ENCODE measurements around the gene DGCR2. TPM values are rescaled to one million over a fixed set of nuclear protein-coding genes. Genes with fewer than 3 reads are reported as not detected.

The DGCR2 gene
- total RNA-seq, 1 donor from 2014 or later: 70.6 TPM

DNA sequence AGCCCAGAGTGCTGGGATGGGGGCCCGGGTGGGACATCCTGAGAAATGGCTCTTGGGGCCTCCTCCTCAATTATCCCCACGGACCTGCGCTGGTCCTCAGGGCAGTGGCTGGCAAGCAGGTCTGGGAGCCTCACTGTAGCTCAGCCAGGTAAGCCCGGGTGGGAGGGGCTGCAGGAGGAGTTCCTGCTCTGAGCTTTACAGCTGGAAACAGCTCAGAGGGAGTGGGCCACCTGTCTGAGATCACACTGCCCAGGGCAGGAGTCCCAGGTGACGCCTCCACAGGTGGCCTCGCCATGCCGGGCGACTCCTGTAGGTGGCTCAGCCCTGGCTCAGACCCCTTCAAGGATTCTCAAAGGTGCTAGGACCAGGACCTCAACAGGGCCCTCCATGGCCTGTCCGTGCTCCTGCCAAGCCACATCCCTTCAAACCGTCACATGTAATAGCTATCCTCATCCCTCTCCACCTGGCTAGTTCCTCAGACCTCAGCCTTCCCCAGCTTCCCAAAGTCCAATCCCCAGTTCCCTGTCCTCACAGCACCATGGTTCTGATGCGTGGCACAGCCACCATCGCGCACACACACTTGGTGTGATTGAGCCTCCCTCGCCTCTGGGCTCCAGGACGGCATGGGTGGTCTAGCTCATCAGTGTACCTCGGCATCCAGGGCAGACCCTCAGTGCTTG is 5.3 kb upstream of the DGCR2 start:
- no peak for DNase-seq
- intact Hi-C loops (cut with DNase I): no loop called here
- H3K4me1 ChIP-seq: peaks cover 4% of the 10 kb centered on the region

DNA sequence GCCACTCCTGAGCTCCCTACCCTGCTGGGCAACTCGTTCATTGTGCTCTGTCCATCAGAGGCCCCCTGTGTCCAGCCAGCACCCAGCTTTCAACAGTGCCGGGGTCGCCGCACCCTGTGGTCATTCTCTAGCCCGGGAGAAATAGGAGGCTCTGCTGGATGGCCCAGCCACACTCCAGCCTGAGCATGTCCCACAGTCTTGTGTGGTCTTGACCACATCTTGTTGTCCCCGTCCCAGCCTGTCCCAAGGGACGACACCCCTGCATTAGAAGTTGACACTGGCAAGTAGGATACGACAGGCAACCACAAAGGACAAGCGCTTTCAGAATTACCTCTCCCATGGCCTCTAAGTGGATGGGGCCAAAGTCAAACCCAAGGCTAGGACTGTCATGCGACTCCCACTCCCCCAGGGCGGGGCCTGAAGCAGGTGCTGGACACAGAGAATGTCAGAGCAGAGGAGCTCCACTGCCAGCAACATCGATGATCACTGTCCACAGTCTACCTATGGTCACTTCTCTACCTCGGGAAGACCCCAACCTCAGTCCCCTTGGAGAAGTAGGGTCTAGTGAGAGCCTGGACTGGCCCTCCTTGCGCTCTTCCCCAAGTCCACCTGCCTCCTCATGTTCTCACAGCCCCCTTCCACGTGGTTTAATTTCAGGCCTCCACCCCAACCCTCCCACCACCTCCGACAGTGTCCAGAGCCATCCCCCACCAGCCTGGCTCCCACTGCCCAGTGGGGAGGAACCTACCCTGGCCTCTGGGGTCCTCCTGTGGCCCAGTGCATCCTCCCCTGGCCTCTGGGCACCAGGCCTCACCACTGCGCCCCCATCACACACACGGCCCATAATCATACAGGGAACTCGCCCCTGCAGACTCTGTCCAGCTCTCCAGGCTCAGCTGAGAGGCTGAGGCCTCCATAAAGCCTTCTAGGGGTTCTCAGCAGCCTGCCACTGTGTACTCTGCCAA is 4.4 kb upstream of the DGCR2 start:
- Histone ChIP-seq H3K9me3 (no peaks in the 10 kb centered on the region), H3K4me3 (no peak overlapping the region), H3K36me3 (no peaks in the 10 kb centered on the region), H3K27me3 (no peaks in the 10 kb centered on the region), H3K4me1 (peaks cover 4% of the 10 kb centered on the region), H3K27ac (no peak overlapping the region)
- intact Hi-C loops (cut with DNase I): no loop called here
- TF ChIP-seq, protein P1, sequence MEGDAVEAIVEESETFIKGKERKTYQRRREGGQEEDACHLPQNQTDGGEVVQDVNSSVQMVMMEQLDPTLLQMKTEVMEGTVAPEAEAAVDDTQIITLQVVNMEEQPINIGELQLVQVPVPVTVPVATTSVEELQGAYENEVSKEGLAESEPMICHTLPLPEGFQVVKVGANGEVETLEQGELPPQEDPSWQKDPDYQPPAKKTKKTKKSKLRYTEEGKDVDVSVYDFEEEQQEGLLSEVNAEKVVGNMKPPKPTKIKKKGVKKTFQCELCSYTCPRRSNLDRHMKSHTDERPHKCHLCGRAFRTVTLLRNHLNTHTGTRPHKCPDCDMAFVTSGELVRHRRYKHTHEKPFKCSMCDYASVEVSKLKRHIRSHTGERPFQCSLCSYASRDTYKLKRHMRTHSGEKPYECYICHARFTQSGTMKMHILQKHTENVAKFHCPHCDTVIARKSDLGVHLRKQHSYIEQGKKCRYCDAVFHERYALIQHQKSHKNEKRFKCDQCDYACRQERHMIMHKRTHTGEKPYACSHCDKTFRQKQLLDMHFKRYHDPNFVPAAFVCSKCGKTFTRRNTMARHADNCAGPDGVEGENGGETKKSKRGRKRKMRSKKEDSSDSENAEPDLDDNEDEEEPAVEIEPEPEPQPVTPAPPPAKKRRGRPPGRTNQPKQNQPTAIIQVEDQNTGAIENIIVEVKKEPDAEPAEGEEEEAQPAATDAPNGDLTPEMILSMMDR (IDR thresholded peaks at IDR 0.05): no peak
- DNase-seq: no peak
- ATAC-seq: no peak

More for the DNA sequence above, 5.3 kb upstream of the DGCR2 start:
- Histone ChIP-seq H3K36me3 (peaks cover under 1% of the 10 kb centered on the region), H3K4me3 (no peak overlapping the region), H3K9me3 (no peaks in the 10 kb centered on the region), H3K27ac (no peak overlapping the region), H3K27me3 (no peaks in the 10 kb centered on the region)
- ATAC-seq: no peak
- TF ChIP-seq, protein P1 (IDR thresholded peaks at IDR 0.05): no peak

DNA sequence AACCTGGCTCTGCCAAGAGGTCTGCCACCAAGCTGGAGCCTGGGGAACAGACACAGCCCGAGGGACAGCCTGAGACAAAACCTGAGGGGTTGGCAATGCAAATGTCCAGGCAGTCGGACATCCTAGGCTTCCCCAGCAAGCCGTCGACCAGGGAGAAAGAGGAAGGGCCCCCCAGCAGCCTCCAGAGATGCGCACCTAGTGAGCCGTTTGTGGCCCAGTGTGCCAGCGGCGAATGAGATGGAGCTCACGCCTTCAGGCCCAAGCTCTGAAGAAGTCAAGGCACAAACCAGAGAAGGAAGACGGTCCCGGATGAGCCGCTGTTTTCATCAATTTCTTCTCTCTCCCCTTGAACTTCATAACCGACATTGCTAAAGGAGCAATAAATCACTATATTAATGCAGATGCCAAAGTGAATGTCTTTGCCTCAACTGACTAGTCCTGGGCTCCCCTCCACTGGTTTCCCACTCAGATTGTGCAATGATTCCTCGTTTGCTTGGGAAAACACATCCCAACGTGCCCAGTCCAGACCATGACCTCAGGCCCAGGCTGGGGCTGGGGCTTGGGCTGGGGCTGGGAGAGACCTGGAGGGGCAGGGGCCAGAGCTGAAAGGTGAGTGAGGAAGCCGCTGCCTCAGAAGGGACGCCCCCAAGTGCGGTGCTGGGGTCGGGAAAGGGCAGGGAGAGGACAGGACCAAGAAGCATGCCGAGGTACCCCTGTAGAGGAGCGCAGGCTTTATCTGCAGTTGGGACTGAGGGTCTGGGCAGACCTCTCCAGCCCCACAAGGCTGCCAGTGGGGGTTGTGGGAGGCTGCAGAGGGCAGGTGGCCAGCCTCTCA is 3.5 kb upstream of the DGCR2 start:
- ATAC-seq (no peak), DNase-seq (no peak)
- H3K27ac ChIP-seq: no peak overlapping the region
- no peaks in the 10 kb centered on the region for H3K9me3 ChIP-seq
- intact Hi-C loops (cut with DNase I): no loop called here
- H3K36me3 ChIP-seq: no peaks in the 10 kb centered on the region
- TF ChIP-seq, protein P1 (IDR thresholded peaks at IDR 0.05): no peak
- H3K4me3 ChIP-seq: no peak overlapping the region
- peaks cover 9% of the 10 kb centered on the region for H3K4me1 ChIP-seq
- H3K27me3 ChIP-seq: no peaks in the 10 kb centered on the region

DNA sequence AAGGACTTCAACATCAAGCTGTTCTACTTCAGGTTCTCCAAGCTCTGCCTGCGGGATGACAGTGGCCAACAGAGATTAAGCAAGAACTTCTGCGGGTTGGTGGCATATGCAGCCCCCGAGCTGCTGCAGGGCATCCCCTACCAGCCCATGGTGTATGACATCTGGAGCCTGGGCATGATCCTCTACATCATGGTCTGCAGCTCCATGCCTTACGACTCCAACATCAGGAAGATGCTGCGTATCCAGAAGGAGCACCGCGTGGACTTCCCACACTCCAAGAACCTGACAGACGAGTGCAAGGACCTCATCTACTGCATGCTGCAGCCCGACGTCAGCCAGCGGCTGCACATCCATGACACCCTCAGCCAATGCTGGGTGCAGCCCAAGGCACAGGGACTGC is 2.8 kb upstream of the DGCR2 start:
- no peaks in the 10 kb centered on the region for H3K27me3 ChIP-seq
- ATAC-seq: no peak
- DNase-seq: no peak
- no peak overlapping the region for H3K27ac ChIP-seq
- peaks cover 16% of the 10 kb centered on the region for H3K4me1 ChIP-seq
- no peaks in the 10 kb centered on the region for H3K36me3 ChIP-seq
- intact Hi-C loops (cut with DNase I): no loop called here
- TF ChIP-seq, protein P1 (IDR thresholded peaks at IDR 0.05): no peak
- no peaks in the 10 kb centered on the region for H3K9me3 ChIP-seq
- H3K4me3 ChIP-seq: no peak overlapping the region

DNA sequence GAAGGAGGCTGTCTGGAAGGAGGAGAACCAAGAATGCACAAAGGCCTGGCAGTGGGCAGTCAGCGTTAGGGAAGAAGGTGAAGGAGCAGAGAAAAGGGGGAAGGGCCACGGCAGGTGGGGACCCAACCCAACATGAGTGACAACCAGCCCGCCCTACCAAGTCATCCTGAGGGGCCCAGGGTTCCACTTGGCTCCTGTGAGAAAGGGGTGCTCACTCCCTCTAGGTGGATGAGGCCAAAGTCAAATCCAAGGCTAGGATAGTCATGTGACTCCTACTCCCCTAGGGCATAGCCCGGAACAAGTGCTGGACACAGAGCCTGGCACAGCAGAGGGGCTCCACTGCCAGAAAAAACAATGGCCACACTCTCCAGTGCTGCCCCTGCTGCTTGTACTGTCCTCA is 2.2 kb upstream of the DGCR2 start:
- H3K27ac ChIP-seq: no peak overlapping the region
- TF ChIP-seq, protein P1 (IDR thresholded peaks at IDR 0.05): no peak
- ATAC-seq (no peak), DNase-seq (no peak)
- intact Hi-C loops (cut with DNase I): no loop called here
- H3K9me3 ChIP-seq: no peaks in the 10 kb centered on the region
- no peaks in the 10 kb centered on the region for H3K27me3 ChIP-seq
- H3K4me3 ChIP-seq: no peak overlapping the region
- H3K4me1 ChIP-seq: peaks cover 22% of the 10 kb centered on the region
- H3K36me3 ChIP-seq: no peaks in the 10 kb centered on the region

Data from upper lobe of right lung (tissue), 1 donor.